HG03045 (cell line): ENCODE data around the gene TSPAN9.

ENCODE experiments used
- ATAC-seq: cut with Tn5 transposase; IDR thresholded peaks from one replicate; pipeline ENCODE4 v1.9.1; 2021; ENCODE audit warnings: mild to moderate bottlenecking, moderate library complexity; ENCODE audit not compliant: unreplicated experiment

Gene TSPAN9

GRCh38 chr12:3157581-3158323 is 80.6 kb downstream of the TSPAN9 start:
- ATAC-seq = no peak

DNA sequence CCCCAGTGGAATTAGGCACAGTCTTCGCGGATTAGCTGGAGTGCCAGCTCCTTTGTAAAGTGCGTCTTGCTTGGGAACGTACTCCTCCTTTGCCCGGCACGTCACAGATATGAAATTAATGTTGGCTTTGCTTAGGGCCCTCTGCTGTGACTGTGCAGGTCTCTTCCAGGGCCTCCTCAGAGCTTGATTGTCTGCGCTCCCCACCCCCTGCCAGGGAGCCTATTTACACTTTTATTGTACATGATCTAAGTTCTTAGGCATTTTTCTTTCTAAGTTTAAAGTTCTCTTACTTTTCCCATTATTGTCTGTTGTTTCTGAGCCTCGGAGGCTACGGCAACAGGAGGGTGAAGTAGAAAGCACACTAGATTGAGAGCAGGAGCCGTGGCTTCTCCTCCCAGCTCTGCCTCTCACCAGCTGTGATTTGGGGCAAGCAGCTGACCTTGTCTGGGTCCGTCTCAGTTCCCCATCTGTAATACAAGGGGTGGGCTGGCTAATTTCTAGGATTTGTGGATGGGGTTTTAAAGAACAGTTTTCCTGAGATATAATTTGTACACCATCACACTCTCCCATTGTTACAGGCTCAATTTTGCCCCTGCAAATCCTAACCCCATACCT is 81.8 kb downstream of the TSPAN9 start:
- ATAC-seq = no peak

GRCh38 chr12:3160081-3160480 is 82.9 kb downstream of the TSPAN9 start:
- no peak for ATAC-seq

GRCh38 chr12:3161861-3162260 is 84.7 kb downstream of the TSPAN9 start:
- no peak for ATAC-seq

DNA sequence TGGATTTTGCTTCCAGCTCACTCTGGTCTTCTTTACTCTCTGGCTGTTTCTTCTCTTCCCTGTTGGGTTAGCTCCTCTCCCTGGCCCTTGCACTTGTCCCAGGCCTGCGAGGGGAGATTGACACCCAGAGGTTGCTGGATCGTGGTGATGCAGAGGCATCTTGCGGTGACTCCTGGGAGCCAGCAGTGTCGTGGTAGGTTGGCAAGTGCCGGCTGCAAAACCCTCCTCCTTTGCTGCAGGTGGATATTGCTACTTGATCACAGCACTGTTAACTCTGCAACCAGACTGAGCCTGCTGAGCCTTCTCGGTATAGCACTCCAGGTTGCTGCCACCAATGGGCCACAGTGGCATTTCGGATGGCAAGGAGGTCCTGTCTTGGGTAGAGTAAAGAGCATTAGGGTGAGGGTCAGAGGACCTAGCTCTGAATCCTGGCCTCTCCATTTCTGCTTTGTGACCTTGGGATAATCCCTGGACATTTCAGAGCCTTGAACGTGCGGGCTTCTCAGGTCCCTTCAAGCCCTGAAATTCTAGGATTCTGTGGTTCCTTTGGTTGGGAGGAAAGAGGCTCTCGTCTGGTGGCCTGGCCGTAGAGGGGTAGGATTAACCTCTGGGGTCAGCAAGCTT is 87.4 kb downstream of the TSPAN9 start:
- no peak for ATAC-seq

DNA sequence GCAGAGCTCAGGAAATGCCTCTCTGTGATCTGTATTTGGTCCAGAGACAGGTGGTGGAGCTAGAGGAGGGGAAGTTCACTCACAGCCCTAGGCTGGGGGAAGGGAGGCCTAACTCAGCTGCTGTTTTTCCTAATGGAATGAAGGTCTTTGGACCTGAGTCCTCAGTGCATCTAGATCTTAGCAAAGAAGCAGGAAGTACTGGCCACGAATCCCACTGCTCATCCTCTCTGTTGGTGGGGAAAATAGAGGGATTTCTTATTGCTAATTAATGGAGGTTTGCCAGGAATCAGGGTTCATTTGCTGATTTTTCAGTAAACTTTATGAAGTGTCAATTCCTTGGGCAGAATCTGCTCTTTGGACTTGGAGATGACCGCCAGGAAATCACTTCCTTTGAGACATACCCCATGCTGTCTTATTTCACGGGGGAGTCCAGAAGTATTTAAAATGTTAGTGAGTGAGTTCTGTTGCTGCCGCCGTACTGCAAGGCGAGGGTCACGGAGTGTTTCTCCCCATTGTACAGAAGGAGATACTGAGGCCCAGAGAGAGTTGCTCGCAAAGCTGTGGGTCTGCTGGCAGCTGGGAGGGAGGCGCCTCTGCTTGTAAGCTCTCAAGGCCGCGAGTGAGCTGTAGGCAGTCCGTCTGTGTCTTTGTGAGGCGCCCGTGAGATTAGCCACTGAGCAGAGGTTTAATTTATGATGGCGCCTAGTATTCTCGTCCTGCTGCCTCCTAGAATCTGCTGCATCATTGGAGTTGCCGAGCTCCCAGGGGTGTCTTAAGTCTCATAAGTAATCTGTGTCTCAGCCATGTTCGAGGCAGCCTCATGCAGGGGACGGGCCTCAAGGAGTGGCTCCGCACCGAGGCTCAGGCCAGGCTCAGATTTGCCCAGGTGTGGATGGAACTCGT is 88.2 kb downstream of the TSPAN9 start:
- ATAC-seq = no peak

DNA sequence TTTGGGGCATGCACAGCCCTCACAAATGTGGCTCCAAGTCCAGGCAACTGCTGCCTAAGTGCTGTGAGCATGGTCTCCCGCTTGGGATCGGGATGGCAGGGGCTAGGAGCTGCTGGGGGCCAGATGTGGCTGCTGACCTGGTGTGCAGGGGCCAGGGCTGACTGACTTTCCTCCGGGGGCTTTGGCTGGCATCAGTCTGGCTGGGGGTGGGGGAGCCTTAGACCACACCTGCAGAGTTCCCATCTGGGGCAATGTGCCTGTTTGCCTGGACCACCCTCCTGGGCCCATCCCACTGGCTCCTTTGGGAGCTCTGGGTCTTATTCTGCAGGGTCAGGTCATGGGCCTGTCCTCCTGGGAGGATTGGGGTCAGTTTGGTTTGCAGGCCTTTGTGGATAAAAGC is 90.5 kb downstream of the TSPAN9 start:
- ATAC-seq = no peak

DNA sequence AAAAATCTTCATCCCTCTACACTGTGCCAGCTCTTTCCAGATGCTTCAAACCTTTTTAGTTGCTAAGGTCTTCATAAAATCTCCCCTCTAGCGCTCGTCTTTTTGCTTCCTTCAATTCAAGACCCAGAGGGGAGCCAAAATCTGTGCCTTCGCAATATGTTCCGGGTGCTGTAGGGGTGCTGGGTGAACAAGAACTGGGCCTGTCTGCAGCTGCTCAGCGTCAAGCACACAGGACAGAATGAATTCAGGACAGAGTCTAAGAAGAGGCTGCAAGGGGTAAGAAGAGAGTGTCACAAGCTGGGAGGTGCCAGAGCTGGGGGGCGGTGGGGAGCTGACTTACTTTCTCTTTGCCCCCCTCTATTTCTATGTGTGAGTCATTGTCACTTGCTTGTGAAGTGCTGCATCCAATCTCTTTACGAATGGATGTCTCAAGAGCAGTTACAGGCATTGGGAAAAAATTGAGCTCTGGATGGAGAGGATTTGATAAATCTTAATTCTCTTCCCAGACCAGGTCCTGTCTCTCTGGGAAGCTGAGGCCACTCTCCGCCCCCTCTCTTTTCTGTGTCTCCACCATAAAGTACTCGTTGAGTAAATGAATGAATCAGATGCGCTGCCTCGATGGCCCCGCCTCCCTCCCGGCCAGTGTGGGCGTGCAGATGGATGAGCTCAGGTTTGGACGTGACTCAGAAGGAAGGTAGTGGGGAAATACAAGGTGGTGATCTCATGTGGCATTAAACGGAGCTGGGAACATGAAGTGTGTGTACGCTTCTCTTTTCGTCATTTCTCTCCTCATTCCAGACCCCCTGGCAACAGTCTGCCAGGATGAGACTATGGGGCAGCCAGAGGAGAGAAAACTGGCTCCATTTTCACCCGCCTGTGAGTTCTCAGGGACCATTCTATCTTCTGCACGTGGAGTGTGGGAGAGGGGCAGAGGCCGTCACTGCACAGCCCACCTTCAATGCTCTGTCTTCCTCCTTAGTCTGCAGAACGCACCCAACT is 91.3 kb downstream of the TSPAN9 start:
- no peak for ATAC-seq

- ATAC-seq = no peak
These were observed 93.4 kb downstream of the TSPAN9 start for GRCh38 chr12:3170423-3171194.

GRCh38 chr12:3171195-3171591 is 94.0 kb downstream of the TSPAN9 start:
- ATAC-seq = no peak

DNA sequence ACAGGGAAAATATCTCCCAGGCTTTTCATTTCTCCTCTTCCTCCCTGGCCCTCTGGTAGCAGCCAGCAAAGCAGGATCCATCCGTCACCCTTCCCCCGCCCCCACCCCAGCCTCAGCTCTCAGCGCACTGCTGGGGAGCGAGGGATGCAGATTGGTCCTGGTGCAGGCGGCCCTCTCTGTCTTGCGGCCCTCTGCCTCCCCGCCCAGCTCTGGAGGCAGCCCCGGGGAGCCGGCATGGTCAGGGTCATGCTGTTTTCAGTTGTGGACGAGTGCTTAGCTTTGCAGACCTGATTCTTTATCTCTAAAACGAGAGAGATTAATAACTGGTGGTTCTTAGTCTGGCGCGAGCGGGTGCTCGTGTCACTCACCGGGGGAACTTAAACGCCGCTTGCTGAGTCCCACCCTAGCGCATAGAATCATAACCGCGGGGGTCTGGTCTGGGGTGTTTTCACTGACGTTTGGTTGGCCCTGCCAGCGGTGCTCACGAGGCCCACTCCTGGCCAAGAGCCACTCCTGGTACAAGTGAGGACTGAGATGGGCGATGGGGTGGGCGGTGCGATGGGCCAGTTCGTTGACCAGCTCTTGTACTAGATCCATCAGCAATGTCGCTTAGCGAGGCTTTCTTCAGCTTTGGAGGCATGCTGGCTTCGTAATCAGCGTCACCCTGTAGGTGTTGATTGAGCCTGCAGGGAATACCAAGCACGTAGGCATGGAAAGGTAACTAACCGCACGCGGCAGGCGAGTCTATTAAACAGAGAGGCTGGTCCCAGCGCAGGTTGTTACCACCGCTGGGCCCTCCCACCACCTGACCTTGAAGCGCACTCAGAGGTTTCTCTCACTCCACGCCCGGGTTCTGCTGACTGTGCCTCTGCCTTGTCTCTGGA is 95.2 kb downstream of the TSPAN9 start:
- ATAC-seq = no peak

DNA sequence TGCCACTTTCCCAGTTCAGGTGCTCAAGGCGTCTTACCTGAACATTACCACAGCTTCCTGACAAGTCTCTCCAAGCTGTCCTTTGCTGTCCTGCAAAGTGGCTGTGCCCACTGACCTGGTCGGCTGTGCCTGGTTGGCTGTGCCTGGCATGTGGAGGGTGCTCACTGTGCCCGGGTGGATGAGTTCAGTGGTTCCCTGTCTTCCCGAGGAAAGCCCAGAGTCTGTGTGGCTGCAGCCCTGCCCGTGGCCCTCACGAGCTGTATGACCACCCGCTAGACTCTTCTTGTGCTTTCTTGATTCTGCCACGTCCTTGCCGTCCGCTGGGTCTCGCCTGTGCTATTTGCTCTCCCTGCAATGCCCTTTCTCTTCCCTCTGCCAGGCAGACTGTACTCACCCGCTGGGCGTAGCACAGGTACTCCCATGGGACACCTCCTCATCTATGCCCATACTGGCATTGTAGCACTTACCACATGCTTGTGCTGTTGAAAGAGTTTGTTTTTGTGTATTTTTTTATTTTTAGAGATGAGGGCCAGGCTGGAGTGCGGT is 95.9 kb downstream of the TSPAN9 start:
- ATAC-seq = no peak

DNA sequence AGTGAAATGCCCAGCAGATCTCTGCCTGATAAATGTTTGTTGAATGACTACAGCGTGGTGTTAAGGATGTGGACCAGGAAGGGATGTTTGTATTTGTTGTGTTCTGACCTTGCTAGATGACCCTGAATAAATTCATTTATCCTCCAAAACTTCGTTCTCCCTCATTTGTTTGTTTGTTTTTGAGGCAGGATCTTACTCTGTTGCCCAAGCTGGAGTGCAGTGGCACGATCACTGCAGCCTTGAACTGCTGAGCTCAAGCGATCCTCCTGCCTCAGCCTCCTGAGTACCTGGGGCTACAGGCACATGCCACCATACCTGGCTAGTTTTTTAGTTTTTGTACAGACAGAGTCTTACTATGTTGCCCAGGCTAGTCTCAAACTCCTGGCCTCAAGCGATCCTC is 96.7 kb downstream of the TSPAN9 start:
- no peak for ATAC-seq

GRCh38 chr12:3175238-3175637 is 98.1 kb downstream of the TSPAN9 start:
- ATAC-seq = no peak

DNA sequence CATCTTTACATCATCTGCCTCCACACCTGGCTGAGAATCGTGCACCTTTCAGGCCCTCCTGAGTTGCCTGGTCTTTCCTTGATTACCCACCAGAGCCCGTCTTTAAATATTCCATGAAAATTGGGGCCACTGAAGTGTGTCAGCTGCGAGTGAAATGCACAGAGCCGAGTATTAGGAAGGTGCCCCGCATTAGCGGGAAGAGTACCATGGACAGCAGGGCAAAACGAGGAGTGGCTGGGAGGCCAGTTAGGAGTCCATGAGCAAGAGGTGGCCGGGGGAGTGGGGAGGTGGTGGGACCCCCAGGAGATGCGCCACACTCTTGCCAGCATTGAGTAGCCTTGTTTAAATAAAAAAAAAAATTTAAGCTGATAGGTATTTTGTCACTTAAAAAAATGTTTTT is 99.6 kb downstream of the TSPAN9 start:
- ATAC-seq = no peak

DNA sequence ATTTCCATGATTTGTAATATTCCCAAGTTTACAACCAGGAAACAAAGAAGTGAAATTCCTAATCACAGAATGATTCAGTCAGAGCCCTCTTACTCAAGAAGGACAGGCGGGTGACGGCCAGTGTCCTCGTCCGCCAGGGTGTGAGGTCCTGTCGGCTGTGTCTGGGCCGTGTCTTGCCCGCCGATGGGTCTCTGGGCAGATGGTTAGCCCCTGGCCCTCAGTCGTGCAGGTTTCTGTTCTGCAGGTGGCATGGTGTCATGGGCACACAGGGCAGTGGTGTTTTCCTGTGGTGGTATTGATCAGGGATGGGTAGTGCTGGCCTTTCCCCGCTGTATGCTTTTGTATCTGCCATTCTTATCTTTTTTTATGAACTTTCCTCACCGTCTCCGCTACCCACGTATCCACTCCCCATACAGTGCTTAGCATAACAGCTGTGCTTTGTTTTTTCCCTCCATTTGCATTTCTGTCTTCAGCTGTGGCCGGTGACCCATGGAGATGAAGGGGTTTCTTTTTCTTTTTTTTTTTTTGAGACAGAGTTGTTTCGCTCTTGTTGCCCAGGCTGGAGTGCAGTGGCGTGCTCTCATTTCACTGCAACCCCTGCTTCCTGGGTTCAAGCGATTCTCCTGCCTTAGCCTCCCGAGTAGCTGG is 100.7 kb downstream of the TSPAN9 start:
- ATAC-seq = no peak

GRCh38 chr12:3178671-3179313 is 101.6 kb downstream of the TSPAN9 start:
- ATAC-seq = no peak
